CD4-positive, alpha-beta T cell treated with Interleukin-4 for 4 hours (primary cell): ENCODE measurements around the gene METTL26.
"Not testable (repeated sequence)": the region's sequence is repeated elsewhere in the genome, so short reads cannot be mapped to it uniquely, and the experiment has no call there.

ENCODE experiments used
- DNase-seq: peaks from one replicate; pipeline ENCODE4 v3.0.0-alpha.2; 2020

METTL26 gene

GRCh38 chr16:624526-625070 is 11.5 kb downstream of the METTL26 start:
- DNase-seq, result no peak

- DNase-seq, result no peak
Measured at GRCh38 chr16:622920-623280, 13.2 kb downstream of the METTL26 start.

- DNase-seq, result no peak
Measured at GRCh38 chr16:621526-622105, 14.5 kb downstream of the METTL26 start.

- no peak for DNase-seq
Measured at GRCh38 chr16:620700-621525, 15.2 kb downstream of the METTL26 start.

GRCh38 chr16:619476-620100 is 16.5 kb downstream of the METTL26 start:
- no peak for DNase-seq

- no peak for DNase-seq
Measured at GRCh38 chr16:617855-618254, 18.2 kb downstream of the METTL26 start.

- no peak for DNase-seq
Measured at GRCh38 chr16:616733-617586, 19.1 kb downstream of the METTL26 start.

GRCh38 chr16:615122-615521 is 21.0 kb downstream of the METTL26 start:
- DNase-seq, result no peak

GRCh38 chr16:610513-611381 is 25.4 kb downstream of the METTL26 start:
- DNase-seq, result peak; percentile 40

- DNase-seq, result no peak
Measured at GRCh38 chr16:609984-610383, 26.1 kb downstream of the METTL26 start.

- DNase-seq, result no peak
Measured at GRCh38 chr16:609316-609715, 26.8 kb downstream of the METTL26 start.

- DNase-seq, result no peak
Measured at GRCh38 chr16:608019-608418, 28.1 kb downstream of the METTL26 start.

- no peak for DNase-seq
Measured at GRCh38 chr16:606656-607307, 29.3 kb downstream of the METTL26 start.

GRCh38 chr16:603933-604332 is 32.2 kb downstream of the METTL26 start:
- DNase-seq, result no peak

GRCh38 chr16:600781-601180 is 35.3 kb downstream of the METTL26 start:
- DNase-seq, result no peak

GRCh38 chr16:598823-599739 is 37.0 kb downstream of the METTL26 start:
- DNase-seq, result no peak

- DNase-seq, result not testable (repeated sequence)
Measured at GRCh38 chr16:597655-598054, 38.5 kb downstream of the METTL26 start.

GRCh38 chr16:596736-597060 is 39.4 kb downstream of the METTL26 start:
- no peak for DNase-seq

GRCh38 chr16:595942-596735 is 40.0 kb downstream of the METTL26 start:
- no peak for DNase-seq
